B cell (primary cell): ENCODE results near the gene CFAP61. TPM values are rescaled to one million over a fixed set of nuclear protein-coding genes. Genes with fewer than 3 reads are reported as not detected.

ENCODE experiments used
- ATAC-seq: fragments of 200-7000 bp; cut with Tn5 transposase; one replicate; pipeline ENCODE4 v1.10.0; 2021; ENCODE audit warnings: low read depth, mild to moderate bottlenecking, moderate number of reproducible peaks, moderate library complexity
- CTCF ChIA-PET: fragments of 350-600 bp; sonication (Branson Sonifier 250); formaldehyde crosslinking; loops from one replicate; lab custom pipeline; 2021; ENCODE audit warnings: antibody characterized with exemption, inconsistent platforms; lab: Charles Lee
- POLR2A ChIA-PET: fragments of 350-600 bp; sonication (Branson Sonifier 250); formaldehyde crosslinking; loops from one replicate; lab custom pipeline; 2021; ENCODE audit warnings: antibody characterized with exemption; lab: Charles Lee
- DNase-seq: peaks from one replicate; pipeline ENCODE4 v3.0.0; 2013
- H2AFZ ChIP-seq: 2 replicates; pipeline ENCODE4 v1.6.1; 2012; ENCODE audit warnings: mild to moderate bottlenecking, low read depth, low read length; ENCODE audit not compliant: insufficient read depth, poor library complexity, severe bottlenecking
- H3K27ac ChIP-seq, 2 donors: 1 replicate in 1 of 2; 2 replicates in 1 of 2; pipeline ENCODE4 v1.5.1; 2012 to 2013; ENCODE audit warnings: low read length in 2 of 2, mild to moderate bottlenecking in 2 of 2, moderate library complexity in 1 of 2
- H3K27me3 ChIP-seq, 4 experiments: fragments of 200-600 bp in 1 of 4; sonication (generic) in 1 of 4; replicated peaks in 1 of 4; 1 replicate in 2 of 4; 2 replicates in 2 of 4; pipeline versions ENCODE4 v1.6.1 to v1.7.0; 2013 to 2016; ENCODE audit warnings: low read length in 3 of 4, mild to moderate bottlenecking in 2 of 4, mixed read lengths in 1 of 4, moderate library complexity in 1 of 4; ENCODE audit not compliant: insufficient read depth in 4 of 4, control insufficient read depth in 3 of 4; ENCODE audit errors: control extremely low read depth in 1 of 4
- H3K36me3 ChIP-seq, 2 experiments: replicated peaks in 1 of 2; 1 replicate in 1 of 2; 2 replicates in 1 of 2; pipeline versions ENCODE4 v1.6.1 to v1.7.1; 2013; ENCODE audit warnings: low read length in 1 of 2; ENCODE audit not compliant: insufficient read depth in 2 of 2, control insufficient read depth in 1 of 2; ENCODE audit errors: control extremely low read depth in 1 of 2, extremely low read depth in 1 of 2
- H3K4me1 ChIP-seq, 2 donors: fragments of 200-600 bp in 1 of 2; sonication (generic) in 1 of 2; 1 replicate in 1 of 2; 2 replicates in 1 of 2; pipeline versions ENCODE4 v1.5.1 to v1.6.1; 2013 to 2017; ENCODE audit warnings: low read length in 2 of 2; ENCODE audit not compliant: control insufficient read depth in 2 of 2, insufficient read depth in 2 of 2
- H3K4me2 ChIP-seq: replicated peaks from 2 replicates; pipeline ENCODE3; 2012; ENCODE audit warnings: mild to moderate bottlenecking, low read depth, low read length; ENCODE audit not compliant: poor library complexity, severe bottlenecking
- H3K4me3 ChIP-seq, 5 experiments: fragments of 200-600 bp in 1 of 5; sonication (generic) in 1 of 5; 1 replicate in 3 of 5; 2 replicates in 2 of 5; pipeline versions ENCODE4 v1.5.1 to v1.7.0; 2011 to 2016; ENCODE audit warnings: low read length in 4 of 5, mild to moderate bottlenecking in 4 of 5, low read depth in 2 of 5, control low read depth in 1 of 5, moderate library complexity in 1 of 5; ENCODE audit not compliant: insufficient read depth in 1 of 5; ENCODE audit errors: control extremely low read depth in 1 of 5, extremely low read depth in 1 of 5
- H3K79me2 ChIP-seq: fragments of 200-600 bp; sonication (generic); one replicate; pipeline ENCODE4 v1.6.0; 2016; ENCODE audit warnings: low read length; ENCODE audit not compliant: control insufficient read depth, insufficient read depth
- H3K9ac ChIP-seq: fragments of 200-600 bp; sonication (generic); 2 replicates; pipeline ENCODE4 v1.6.1; 2017; ENCODE audit warnings: mild to moderate bottlenecking, low read length, moderate library complexity
- H3K9me3 ChIP-seq, 3 donors: one replicate each; pipeline versions ENCODE4 v1.6.1 to v1.7.1; 2013; ENCODE audit warnings: low read length in 2 of 3; ENCODE audit not compliant: control insufficient read depth in 2 of 3, insufficient read depth in 1 of 3; ENCODE audit errors: control extremely low read depth in 1 of 3
- H4K20me1 ChIP-seq: 2 replicates; pipeline ENCODE4 v1.6.0; 2012; ENCODE audit warnings: mild to moderate bottlenecking, low read length; ENCODE audit not compliant: insufficient read depth, control insufficient read depth, poor library complexity, severe bottlenecking
- H3K27ac Mint-ChIP-seq: one replicate; pipeline ENCODE4 v1.8.0; 2021; ENCODE audit warnings: mixed read lengths
- H3K27me3 Mint-ChIP-seq: one replicate; pipeline ENCODE4 v1.8.0; 2021; ENCODE audit warnings: mixed read lengths
- H3K4me1 Mint-ChIP-seq: one replicate; pipeline ENCODE4 v1.8.0; 2021; ENCODE audit warnings: mixed read lengths
- H3K4me3 Mint-ChIP-seq: one replicate; pipeline ENCODE4 v1.8.0; 2021; ENCODE audit warnings: mixed read lengths
- H3K9me3 Mint-ChIP-seq: one replicate; pipeline ENCODE4 v1.8.0; 2022; ENCODE audit warnings: mixed read lengths; ENCODE audit not compliant: insufficient read depth
- EZH2 ChIP-seq: IDR thresholded peaks from 2 replicates; pipeline ENCODE4 v1.6.1; 2012; ENCODE audit warnings: borderline replicate concordance, low read depth, mild to moderate bottlenecking, moderate library complexity, low read length; ENCODE audit not compliant: insufficient read depth, poor library complexity, severe bottlenecking
- WGBS: methylation state at CpG from one replicate; pipeline ENCODE4 v1.1.5; 2013; ENCODE audit warnings: missing lambda C conversion rate; ENCODE audit not compliant: insufficient coverage; 5-methylcytosine and 5-hydroxymethylcytosine counted together
- intact Hi-C: fragments of 100-400 bp; cut with micrococcal nuclease; formaldehyde crosslinking; loops from one replicate; pipeline ENCODE4 v1.10.0; 2022
- polyA plus RNA-seq: library from polyadenylated mRNA; depleted of rRNA; stranded (reverse); fragments of >200 nt; gene quantifications from 2 replicates; pipeline ENCODE4 v1.2.3, GENCODE V29; 2012
- total RNA-seq, 2 donors: library from RNA; stranded (reverse); fragments of 120-200 nt in 1 of 2; gene quantifications; 1 replicate in 1 of 2; 2 replicates in 1 of 2; pipeline versions ENCODE4 v1.2.3 to v1.2.4, GENCODE V29; 2013 to 2022
- TF ChIP-seq, protein P1 (sequence below): fragments of 200-600 bp; IDR thresholded peaks from one replicate; pipeline ENCODE4 v1.8.0; 2022; ENCODE audit warnings: antibody characterized with exemption, mild to moderate bottlenecking

CFAP61 gene
- total and polyA plus RNA-seq, 2 donors (not counting 1 experiment from before 2014, with no cell fraction given) = not detected

DNA sequence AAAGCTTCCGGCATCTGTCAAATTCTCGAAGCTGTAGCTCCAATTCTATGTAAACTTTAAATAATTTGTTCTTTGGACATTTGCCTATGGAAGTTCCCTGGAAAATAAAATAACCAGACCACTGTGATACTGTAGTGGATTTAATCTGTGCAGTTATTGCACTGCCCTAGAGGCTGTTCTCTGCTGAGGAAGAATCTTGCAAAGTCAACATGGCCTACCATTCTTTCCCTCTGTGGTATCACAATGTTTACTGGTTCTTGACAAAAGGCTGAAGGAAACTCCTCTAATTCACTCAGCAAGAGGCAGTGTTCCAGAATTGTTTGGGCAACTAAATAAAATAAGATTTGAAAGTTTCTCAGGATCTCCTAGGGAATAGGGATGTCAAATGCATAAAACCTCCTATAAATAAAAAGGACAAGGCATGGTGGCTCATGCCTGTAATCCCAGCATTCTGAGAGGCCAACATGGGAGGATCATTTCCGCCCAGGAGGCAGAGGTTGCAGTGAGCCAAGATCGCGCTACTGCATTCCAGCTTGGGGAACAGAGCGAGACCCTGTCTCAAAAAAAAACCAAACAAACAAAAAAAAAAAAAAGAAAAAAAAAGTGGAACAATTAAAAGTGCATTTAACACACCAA is 12.5 kb upstream of the CFAP61 start:
- intact Hi-C loops = no loop called here
- DNase-seq (no peak), ATAC-seq (no peak)
- no peak overlapping the region for H3K4me3 Mint-ChIP-seq
- ChIA-PET CTCF (no interaction called here), POLR2A (no interaction called here)
- H4K20me1 ChIP-seq = peaks cover 9% of the 10 kb centered on the region
- no peaks in the 10 kb centered on the region for H3K9me3 ChIP-seq
- no peak overlapping the region for H2AFZ ChIP-seq
- H3K4me1 Mint-ChIP-seq = no peaks in the 10 kb centered on the region
- H3K36me3 ChIP-seq = peaks cover 10 to 95% of the 10 kb centered on the region in 2 experiments
- no peak overlapping the region for H3K9ac ChIP-seq
- WGBS = 100% methylated on average over 1 of the region's 6 CpGs
- no peak overlapping the region for H3K4me3 ChIP-seq
- H3K27me3 Mint-ChIP-seq = no peaks in the 10 kb centered on the region
- H3K9me3 Mint-ChIP-seq = no peaks in the 10 kb centered on the region
- H3K27ac ChIP-seq = no peak overlapping the region
- H3K4me1 ChIP-seq = no peaks in the 10 kb centered on the region
- no peaks in the 10 kb centered on the region for H3K79me2 ChIP-seq
- H3K27ac Mint-ChIP-seq = no peak overlapping the region
- TF ChIP-seq, protein P1, sequence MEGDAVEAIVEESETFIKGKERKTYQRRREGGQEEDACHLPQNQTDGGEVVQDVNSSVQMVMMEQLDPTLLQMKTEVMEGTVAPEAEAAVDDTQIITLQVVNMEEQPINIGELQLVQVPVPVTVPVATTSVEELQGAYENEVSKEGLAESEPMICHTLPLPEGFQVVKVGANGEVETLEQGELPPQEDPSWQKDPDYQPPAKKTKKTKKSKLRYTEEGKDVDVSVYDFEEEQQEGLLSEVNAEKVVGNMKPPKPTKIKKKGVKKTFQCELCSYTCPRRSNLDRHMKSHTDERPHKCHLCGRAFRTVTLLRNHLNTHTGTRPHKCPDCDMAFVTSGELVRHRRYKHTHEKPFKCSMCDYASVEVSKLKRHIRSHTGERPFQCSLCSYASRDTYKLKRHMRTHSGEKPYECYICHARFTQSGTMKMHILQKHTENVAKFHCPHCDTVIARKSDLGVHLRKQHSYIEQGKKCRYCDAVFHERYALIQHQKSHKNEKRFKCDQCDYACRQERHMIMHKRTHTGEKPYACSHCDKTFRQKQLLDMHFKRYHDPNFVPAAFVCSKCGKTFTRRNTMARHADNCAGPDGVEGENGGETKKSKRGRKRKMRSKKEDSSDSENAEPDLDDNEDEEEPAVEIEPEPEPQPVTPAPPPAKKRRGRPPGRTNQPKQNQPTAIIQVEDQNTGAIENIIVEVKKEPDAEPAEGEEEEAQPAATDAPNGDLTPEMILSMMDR = no peak
- no peak for TF ChIP-seq EZH2
- no peak overlapping the region for H3K4me2 ChIP-seq
- H3K27me3 ChIP-seq = no peaks in the 10 kb centered on the region

DNA sequence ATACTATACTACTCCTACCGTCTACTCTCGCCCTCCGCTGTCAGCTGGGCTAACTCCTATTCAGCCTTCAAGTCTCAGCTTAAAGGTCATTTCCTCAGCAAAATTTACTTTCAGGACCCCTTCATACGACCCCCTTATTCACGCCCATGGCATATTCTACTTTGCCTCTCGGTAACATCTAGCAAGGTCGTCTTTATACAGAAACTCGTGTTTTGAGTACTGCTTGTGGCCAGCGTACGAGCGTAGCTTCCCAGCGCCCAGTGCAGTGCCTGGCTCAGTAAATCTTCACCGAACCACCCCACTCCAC is 612 bp upstream of the CFAP61 start:
- peak overlapping the region; percentile 99 for H3K4me3 Mint-ChIP-seq
- intact Hi-C loops = loop anchor here (1.0 to 10.0 kb wide), 8 partner anchors 30 to 1544 kb away; partner anchors contain the start of genes NAA20, SEC23B, SMIM26 and XRN2
- H3K36me3 ChIP-seq = peaks cover 0 to 35% of the 10 kb centered on the region in 2 experiments
- peaks cover 13% of the 10 kb centered on the region for H4K20me1 ChIP-seq
- H2AFZ ChIP-seq = peak overlapping the region; percentile 99
- peaks cover 23% of the 10 kb centered on the region for H3K4me1 Mint-ChIP-seq
- TF ChIP-seq, protein P1 = no peak
- no peak for TF ChIP-seq EZH2
- WGBS = 5% methylated on average over 13 of the region's 13 CpGs
- DNase-seq = no peak
- peaks cover 17% of the 10 kb centered on the region for H3K79me2 ChIP-seq
- peaks cover 7 to 14% of the 10 kb centered on the region in 2 donors for H3K4me1 ChIP-seq
- peak overlapping the region; percentile 78 for H3K4me2 ChIP-seq
- peak overlapping the region; percentile 85 to 98 (median 97) for H3K4me3 ChIP-seq
- H3K9me3 Mint-ChIP-seq = no peaks in the 10 kb centered on the region
- CTCF ChIA-PET = interaction anchor here (0.6 to 1.6 kb wide), 4 partner anchors 14 to 35 kb away, joined by 3 to 12 read pairs (median 4); partner anchors contain the start of gene NAA20
- peak overlapping the region; percentile 97 for H3K27ac Mint-ChIP-seq
- H3K27ac ChIP-seq = peak overlapping the region; percentile 78 to 91
- peak overlapping the region; percentile 95 for H3K9ac ChIP-seq
- no peak for ATAC-seq
- POLR2A ChIA-PET = interaction anchor here (1.7 kb wide), 1 partner anchor 34 kb away, joined by 12 read pairs; the partner anchor contains the start of gene NAA20
- peaks cover 0 to 9% (median 5%) of the 10 kb centered on the region in 4 experiments for H3K27me3 ChIP-seq
- H3K9me3 ChIP-seq = no peaks in the 10 kb centered on the region
- peaks cover 7% of the 10 kb centered on the region for H3K27me3 Mint-ChIP-seq
